HG03571 (cell line): Measurements from ENCODE around the gene IREB2.

Experiments
- ATAC-seq: cut with Tn5 transposase; IDR thresholded peaks from one replicate; pipeline ENCODE4 v1.9.1; 2021; ENCODE audit not compliant: unreplicated experiment

Gene IREB2

DNA sequence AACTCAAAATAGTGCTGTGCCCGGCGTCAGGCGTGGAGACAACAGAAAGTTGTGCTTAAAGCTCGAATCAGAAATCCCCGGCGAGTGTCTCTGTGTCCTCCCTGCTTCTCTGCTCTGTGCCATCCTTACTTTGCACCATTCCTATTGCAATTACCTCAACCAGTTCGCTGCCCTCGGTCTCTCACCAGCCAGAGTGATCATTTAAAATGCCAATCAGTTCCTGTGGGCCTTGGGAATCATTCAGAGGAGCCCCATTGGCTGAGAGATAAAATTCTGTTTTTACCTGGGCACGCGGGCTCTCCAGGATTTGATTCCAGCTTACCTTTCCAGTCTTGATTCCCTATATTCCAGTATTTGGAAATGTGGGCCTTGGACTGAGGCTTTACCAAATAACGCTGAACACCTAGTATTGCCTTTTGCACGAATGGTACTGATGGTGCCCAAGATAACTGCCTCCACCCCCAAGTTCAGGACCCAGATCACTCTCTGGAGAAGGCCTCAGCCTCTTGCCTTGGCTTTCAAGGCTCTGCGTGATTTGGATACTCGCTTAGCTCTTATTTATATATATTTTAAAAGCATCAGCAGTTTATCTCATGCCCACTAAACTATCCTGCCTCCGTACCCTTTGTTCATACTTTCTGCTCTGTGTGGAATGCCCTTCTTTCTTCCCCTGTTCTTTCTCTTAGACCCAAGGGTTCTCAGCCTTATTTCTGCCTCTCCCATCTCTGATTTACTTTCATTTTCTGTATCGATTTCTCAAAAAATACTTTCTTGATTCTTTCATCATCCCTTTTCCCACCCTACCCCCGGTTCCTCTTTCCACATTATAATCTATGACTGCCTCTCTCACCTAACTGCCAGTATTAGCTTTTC lies 103.1 kb downstream of the IREB2 start:
- ATAC-seq, result no peak

DNA sequence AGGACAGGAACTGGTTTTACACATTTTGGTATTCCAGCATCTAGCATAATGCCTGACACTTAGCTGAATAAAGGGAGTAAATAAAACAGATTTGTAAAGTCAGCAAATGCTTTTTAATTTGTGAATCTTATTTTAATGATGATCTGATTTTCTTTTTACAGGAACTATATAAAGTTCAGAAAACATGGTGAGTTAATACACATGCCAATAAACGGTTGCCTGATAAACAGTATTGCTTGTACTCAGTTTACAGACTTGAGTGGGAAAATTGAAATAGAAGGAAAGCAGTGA lies 103.7 kb downstream of the IREB2 start:
- no peak for ATAC-seq

DNA sequence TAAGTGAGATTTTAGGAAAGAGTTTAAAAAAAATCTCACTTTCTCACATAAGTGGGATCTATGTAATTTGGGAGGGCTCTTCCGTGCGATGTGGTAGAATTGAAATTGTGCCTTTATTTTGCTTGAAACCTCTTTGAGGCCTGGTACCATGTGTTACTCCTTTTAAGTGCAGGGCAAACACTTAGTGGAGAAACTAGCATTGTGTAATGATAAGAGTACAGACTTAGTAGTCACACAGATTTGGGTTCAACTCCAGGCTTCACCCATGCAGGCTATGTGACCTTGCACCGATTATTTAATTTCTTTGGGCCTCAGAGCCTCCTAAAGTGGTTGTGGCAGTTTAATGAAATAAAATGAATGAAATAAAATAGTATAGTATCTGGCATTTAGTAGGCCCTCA lies 104.6 kb downstream of the IREB2 start:
- no peak for ATAC-seq

DNA sequence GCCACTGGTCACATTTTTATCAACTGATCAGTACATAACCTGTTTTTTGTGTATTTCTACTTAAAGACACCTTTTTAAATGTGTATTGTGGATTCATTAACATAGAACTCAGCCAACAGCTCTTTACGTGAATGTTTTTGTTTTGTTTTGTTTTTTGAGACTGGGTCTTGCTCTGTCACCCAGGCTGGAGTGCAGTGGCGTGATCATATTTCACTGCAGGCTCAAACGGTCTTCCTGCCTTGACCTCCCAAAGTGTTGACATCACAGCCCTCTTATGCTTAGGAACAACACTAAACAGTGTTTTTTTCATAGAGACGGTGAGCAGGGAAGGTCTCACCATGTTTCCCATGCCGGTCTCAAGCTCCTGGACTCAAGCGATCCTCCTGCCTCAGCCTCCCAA lies 112.2 kb downstream of the IREB2 start:
- ATAC-seq, result no peak

DNA sequence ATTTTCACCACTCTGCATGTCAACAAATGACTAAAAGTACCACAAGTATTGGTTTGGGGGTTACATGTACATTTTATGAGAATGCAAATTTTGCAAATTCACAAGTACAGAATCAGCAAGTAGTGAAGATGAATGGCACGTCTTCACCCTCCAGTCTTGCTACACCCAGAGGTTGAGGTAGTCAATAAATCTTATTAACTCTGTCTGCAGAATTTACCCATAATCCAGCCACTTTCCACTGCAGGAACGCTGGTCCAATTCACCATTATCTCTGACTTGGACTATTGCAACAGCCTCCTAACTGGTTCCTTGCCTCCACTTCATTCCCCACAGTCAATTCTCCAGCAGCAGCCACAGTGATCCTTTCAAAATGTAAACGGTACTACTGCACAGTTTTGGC lies 112.8 kb downstream of the IREB2 start:
- no peak for ATAC-seq
